ENCODE measurements around the gene IL11RA. TPM values are rescaled to one million over a fixed set of nuclear protein-coding genes. Genes with fewer than 3 reads are reported as not detected.

IL11RA gene
- total RNA-seq: 18.8 and 25.3 TPM in 2 replicates

GRCh38 chr9:34651876-34652601, at the start of gene IL11RA:
Gene IL11RA (plus strand): TSS chr9:34652185. CDS start chr9:34655218, 3,033 bp downstream.

GRCh38 chr9:34611811-34612787, 39.9 kb upstream of the IL11RA start, which contains the start of gene RPP25L:
Gene RPP25L (minus strand): TSS chr9:34612097. CDS start chr9:34611296, 801 bp downstream.

GRCh38 chr9:34620061-34620994, 31.7 kb upstream of the IL11RA start, which contains the start of gene DCTN3:
Gene DCTN3 (minus strand): TSS chr9:34620495. CDS start chr9:34620464, 31 bp downstream.

GRCh38 chr9:34628656-34629490, 23.1 kb upstream of the IL11RA start, which contains the start of gene ARID3C:
Gene ARID3C (minus strand): TSS chr9:34629066. CDS start chr9:34628014, 1,052 bp downstream.

GRCh38 chr9:34637356-34638137, 14.4 kb upstream of the IL11RA start, which contains the start of gene SIGMAR1:
Gene SIGMAR1 (minus strand): TSS chr9:34637787. CDS start chr9:34637697, 90 bp downstream.

GRCh38 chr9:34646211-34647083, 5.5 kb upstream of the IL11RA start, which contains the start of gene GALT:
Gene GALT (plus strand): TSS chr9:34646675. CDS start chr9:34646705, 30 bp downstream.

GRCh38 chr9:34662526-34663302, 10.7 kb downstream of the IL11RA start, which contains the start of gene CCL27:
Gene CCL27 (minus strand): TSS chr9:34662657. CDS start chr9:34662633, 24 bp downstream.

GRCh38 chr9:34690983-34691935, 39.3 kb downstream of the IL11RA start, which contains the start of gene CCL19:
Gene CCL19 (minus strand): TSS chr9:34691276. CDS start chr9:34691139, 137 bp downstream.

GRCh38 chr9:34710023-34710422, 58.0 kb downstream of the IL11RA start, which contains the start of gene CCL21:
Gene CCL21 (minus strand): TSS chr9:34710136. CDS start chr9:34710066, 70 bp downstream.

Other genes starting within 250 kb of the IL11RA start
- gene FAM219A, start 193.6 kb upstream of the IL11RA start, total RNA-seq: 17.0 and 19.3 TPM in 2 replicates
- not detected in 2 replicates for gene DNAI1, start 193.4 kb upstream of the IL11RA start, total RNA-seq
- gene ENHO, start 129.2 kb upstream of the IL11RA start, total RNA-seq: 1.6 TPM in 1 of 2 replicates, not detected in the other
- gene CNTFR, start 62.5 kb upstream of the IL11RA start, total RNA-seq: 0.72 TPM in 1 of 2 replicates, not detected in the other
- gene RPP25L, start 40.1 kb upstream of the IL11RA start, total RNA-seq: 27.7 and 48.4 TPM in 2 replicates
- gene DCTN3, start 31.7 kb upstream of the IL11RA start, total RNA-seq: 101 and 107 TPM in 2 replicates
- gene ARID3C, start 23.1 kb upstream of the IL11RA start, total RNA-seq: 0.72 TPM in 1 of 2 replicates, not detected in the other
- gene SIGMAR1, start 14.4 kb upstream of the IL11RA start, total RNA-seq: 81.8 and 109 TPM in 2 replicates
- 35.5 and 40.6 TPM in 2 replicates for gene GALT, start 5.5 kb upstream of the IL11RA start, total RNA-seq
- gene CCL27, start 10.5 kb downstream of the IL11RA start, total RNA-seq: not detected in 2 replicates
- not detected in 2 replicates for gene CCL19, start 39.1 kb downstream of the IL11RA start, total RNA-seq
- 1.4 TPM in 1 of 2 replicates, not detected in the other for gene CCL21, start 58.0 kb downstream of the IL11RA start, total RNA-seq